ENCODE results near the gene TBL1X.

Gene TBL1X

GRCh38 chrX:9626379-9626778 lies 161.5 kb downstream of the TBL1X start:
- no peaks in the 10 kb centered on the region for H3K27me3 ChIP-seq (ENCODE audit: low read depth, low read length)
- no peak overlapping the region for H3K27ac ChIP-seq (ENCODE audit: low read length)
- no peak overlapping the region for H3K4me3 ChIP-seq (ENCODE audit: low read length)
- no peak overlapping the region for H3K9ac ChIP-seq (ENCODE audit: low read length)
- H4K20me1 ChIP-seq (ENCODE audit: insufficient read depth, low read length) = peaks cover 7% of the 10 kb centered on the region; the same call in 1 of the 2 replicates
- H3K9me3 ChIP-seq (ENCODE audit: insufficient read depth, low read length) = no peaks in the 10 kb centered on the region
- H3K4me2 ChIP-seq (ENCODE audit: low read length) = no peak overlapping the region
- no peaks in the 10 kb centered on the region for H3K4me1 ChIP-seq (ENCODE audit: low read length)
- no peak for TF ChIP-seq CTCF (IDR thresholded peaks at IDR 0.05; ENCODE audit: low read depth, low read length)
- no peak for TF ChIP-seq EZH2phosphoT487 (IDR thresholded peaks at IDR 0.05; ENCODE audit: low read depth)
- H3K79me2 ChIP-seq (ENCODE audit: low read length) = no peaks in the 10 kb centered on the region
- H3K36me3 ChIP-seq (replicated peaks; ENCODE audit: low read depth, low read length) = no peaks in the 10 kb centered on the region
- no peak overlapping the region for H2AFZ ChIP-seq (ENCODE audit: low read depth, low read length)

GRCh38 chrX:9627922-9628321 lies 163.1 kb downstream of the TBL1X start:
- Histone ChIP-seq H3K4me1 (ENCODE audit: low read length) (no peaks in the 10 kb centered on the region), H4K20me1 (ENCODE audit: insufficient read depth, low read length) (peaks cover 7% of the 10 kb centered on the region; the same call in 1 of the 2 replicates), H3K4me3 (ENCODE audit: low read length) (no peak overlapping the region), H3K4me2 (ENCODE audit: low read length) (no peak overlapping the region), H3K27me3 (ENCODE audit: low read depth, low read length) (no peaks in the 10 kb centered on the region), H3K36me3 (replicated peaks; ENCODE audit: low read depth, low read length) (no peaks in the 10 kb centered on the region), H3K79me2 (ENCODE audit: low read length) (no peaks in the 10 kb centered on the region), H3K9me3 (ENCODE audit: insufficient read depth, low read length) (no peaks in the 10 kb centered on the region), H3K27ac (ENCODE audit: low read length) (no peak overlapping the region), H2AFZ (ENCODE audit: low read depth, low read length) (no peak overlapping the region), H3K9ac (ENCODE audit: low read length) (no peak overlapping the region)
- TF ChIP-seq CTCF (IDR thresholded peaks at IDR 0.05; ENCODE audit: low read depth, low read length) (no peak), EZH2phosphoT487 (IDR thresholded peaks at IDR 0.05; ENCODE audit: low read depth) (no peak)

- Histone ChIP-seq H3K4me1 (ENCODE audit: low read length) (no peaks in the 10 kb centered on the region), H3K9ac (ENCODE audit: low read length) (no peak overlapping the region), H3K36me3 (replicated peaks; ENCODE audit: low read depth, low read length) (no peaks in the 10 kb centered on the region), H3K27ac (ENCODE audit: low read length) (no peak overlapping the region), H3K4me2 (ENCODE audit: low read length) (no peak overlapping the region), H3K4me3 (ENCODE audit: low read length) (no peak overlapping the region), H2AFZ (ENCODE audit: low read depth, low read length) (no peak overlapping the region), H3K79me2 (ENCODE audit: low read length) (no peaks in the 10 kb centered on the region), H3K27me3 (ENCODE audit: low read depth, low read length) (no peaks in the 10 kb centered on the region), H4K20me1 (ENCODE audit: insufficient read depth, low read length) (peaks cover 7% of the 10 kb centered on the region; the same call in 1 of the 2 replicates), H3K9me3 (ENCODE audit: insufficient read depth, low read length) (no peaks in the 10 kb centered on the region)
- TF ChIP-seq EZH2phosphoT487 (IDR thresholded peaks at IDR 0.05; ENCODE audit: low read depth) = no peak
- TF ChIP-seq CTCF (IDR thresholded peaks at IDR 0.05; ENCODE audit: low read depth, low read length) = no peak
These were observed 164.1 kb downstream of the TBL1X start for GRCh38 chrX:9628779-9629493.

- Histone ChIP-seq H3K4me3 (ENCODE audit: low read length) (no peak overlapping the region), H3K27ac (ENCODE audit: low read length) (no peak overlapping the region), H3K9ac (ENCODE audit: low read length) (no peak overlapping the region), H4K20me1 (ENCODE audit: insufficient read depth, low read length) (0 out of 2 replicates have a peak, but pooled peaks cover 2% of the 10 kb centered on the region), H2AFZ (ENCODE audit: low read depth, low read length) (no peak overlapping the region), H3K36me3 (replicated peaks; ENCODE audit: low read depth, low read length) (no peaks in the 10 kb centered on the region), H3K4me2 (ENCODE audit: low read length) (no peak overlapping the region), H3K9me3 (ENCODE audit: insufficient read depth, low read length) (no peaks in the 10 kb centered on the region), H3K79me2 (ENCODE audit: low read length) (no peaks in the 10 kb centered on the region), H3K27me3 (ENCODE audit: low read depth, low read length) (no peaks in the 10 kb centered on the region), H3K4me1 (ENCODE audit: low read length) (peaks cover 11% of the 10 kb centered on the region)
- TF ChIP-seq EZH2phosphoT487 (IDR thresholded peaks at IDR 0.05; ENCODE audit: low read depth) = no peak
- TF ChIP-seq CTCF (IDR thresholded peaks at IDR 0.05; ENCODE audit: low read depth, low read length) = no peak
These were observed 169.7 kb downstream of the TBL1X start for GRCh38 chrX:9634551-9634950.
